Measurements from ENCODE around the gene INTU. TPM values are rescaled to one million over a fixed set of nuclear protein-coding genes. Genes with fewer than 3 reads are reported as not detected.

INTU gene
- total RNA-seq, 1 experiment from 2014 or later, result 2.0 TPM

GRCh38 chr4:127616898-127617297 is 15.9 kb upstream of the INTU start:
- CTCF ChIA-PET, result no interaction called here
- Histone ChIP-seq H3K27me3 (replicated peaks; ENCODE audit: control insufficient read depth, insufficient read depth, low read length) (no peaks in the 10 kb centered on the region), H3K36me3 (ENCODE audit: control insufficient read depth, insufficient read depth, low read length) (no peaks in the 10 kb centered on the region), H3K9me3 (no peaks in the 10 kb centered on the region), H3K4me3 (ENCODE audit: low read depth, low read length) (no peak overlapping the region), H3K4me1 (no peaks in the 10 kb centered on the region)
- TF ChIP-seq, protein P1, sequence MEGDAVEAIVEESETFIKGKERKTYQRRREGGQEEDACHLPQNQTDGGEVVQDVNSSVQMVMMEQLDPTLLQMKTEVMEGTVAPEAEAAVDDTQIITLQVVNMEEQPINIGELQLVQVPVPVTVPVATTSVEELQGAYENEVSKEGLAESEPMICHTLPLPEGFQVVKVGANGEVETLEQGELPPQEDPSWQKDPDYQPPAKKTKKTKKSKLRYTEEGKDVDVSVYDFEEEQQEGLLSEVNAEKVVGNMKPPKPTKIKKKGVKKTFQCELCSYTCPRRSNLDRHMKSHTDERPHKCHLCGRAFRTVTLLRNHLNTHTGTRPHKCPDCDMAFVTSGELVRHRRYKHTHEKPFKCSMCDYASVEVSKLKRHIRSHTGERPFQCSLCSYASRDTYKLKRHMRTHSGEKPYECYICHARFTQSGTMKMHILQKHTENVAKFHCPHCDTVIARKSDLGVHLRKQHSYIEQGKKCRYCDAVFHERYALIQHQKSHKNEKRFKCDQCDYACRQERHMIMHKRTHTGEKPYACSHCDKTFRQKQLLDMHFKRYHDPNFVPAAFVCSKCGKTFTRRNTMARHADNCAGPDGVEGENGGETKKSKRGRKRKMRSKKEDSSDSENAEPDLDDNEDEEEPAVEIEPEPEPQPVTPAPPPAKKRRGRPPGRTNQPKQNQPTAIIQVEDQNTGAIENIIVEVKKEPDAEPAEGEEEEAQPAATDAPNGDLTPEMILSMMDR (IDR thresholded peaks at IDR 0.05; ENCODE audit: insufficient read depth in 1 of 2, low read depth in 1 of 2, low read length in 1 of 2, severe bottlenecking in 1 of 2, unreplicated experiment in 1 of 2), result no peak
- H3K27me3 Mint-ChIP-seq (ENCODE audit: insufficient read depth, unreplicated experiment), result peaks cover 25% of the 10 kb centered on the region
- H3K27ac Mint-ChIP-seq (ENCODE audit: unreplicated experiment), result no peak overlapping the region
- POLR2A ChIA-PET, result no interaction called here
- BruUV-seq (replicated peaks), result no TSS peak
- H3K9me3 Mint-ChIP-seq (ENCODE audit: unreplicated experiment), result no peaks in the 10 kb centered on the region
- no peaks in the 10 kb centered on the region for H3K4me1 Mint-ChIP-seq (ENCODE audit: low read depth, unreplicated experiment)
- H3K4me3 Mint-ChIP-seq (ENCODE audit: unreplicated experiment), result no peak overlapping the region
- intact Hi-C loops (cut with micrococcal nuclease; ENCODE audit: unreplicated experiment), result no loop called here
- DNase-seq, result no peak
- H3K36me3 Mint-ChIP-seq (ENCODE audit: insufficient read depth, unreplicated experiment), result no peaks in the 10 kb centered on the region

DNA sequence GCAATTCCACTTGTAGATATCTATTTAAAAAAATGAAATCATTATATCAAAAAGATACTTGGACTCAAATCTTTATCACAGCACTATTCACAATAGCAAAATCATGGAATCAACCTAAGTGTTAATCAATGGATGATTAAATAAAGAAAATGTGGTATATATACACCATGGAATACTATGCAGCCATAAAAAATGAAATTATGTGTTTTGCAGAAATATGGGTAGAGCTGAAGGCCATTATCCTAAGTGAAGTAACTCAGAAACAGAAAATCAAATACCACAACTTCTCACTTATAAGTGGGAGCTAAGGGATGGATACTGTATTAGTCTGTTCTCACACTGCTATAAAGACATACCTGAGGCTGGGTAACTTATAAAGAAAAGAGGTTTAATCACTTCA is 14.3 kb upstream of the INTU start:
- TF ChIP-seq, protein P1 (IDR thresholded peaks at IDR 0.05; ENCODE audit: insufficient read depth in 1 of 2, low read depth in 1 of 2, low read length in 1 of 2, severe bottlenecking in 1 of 2, unreplicated experiment in 1 of 2), result no peak
- no peaks in the 10 kb centered on the region for H3K36me3 Mint-ChIP-seq (ENCODE audit: insufficient read depth, unreplicated experiment)
- CTCF ChIA-PET, result no interaction called here
- intact Hi-C loops (cut with micrococcal nuclease; ENCODE audit: unreplicated experiment), result no loop called here
- H3K27me3 Mint-ChIP-seq (ENCODE audit: insufficient read depth, unreplicated experiment), result peaks cover 32% of the 10 kb centered on the region
- BruUV-seq (replicated peaks), result no TSS peak
- no peak overlapping the region for H3K27ac Mint-ChIP-seq (ENCODE audit: unreplicated experiment)
- H3K9me3 Mint-ChIP-seq (ENCODE audit: unreplicated experiment), result no peaks in the 10 kb centered on the region
- H3K4me1 Mint-ChIP-seq (ENCODE audit: low read depth, unreplicated experiment), result no peaks in the 10 kb centered on the region
- POLR2A ChIA-PET, result no interaction called here
- Histone ChIP-seq H3K4me1 (no peaks in the 10 kb centered on the region), H3K4me3 (ENCODE audit: low read depth, low read length) (no peak overlapping the region), H3K9me3 (no peaks in the 10 kb centered on the region), H3K36me3 (ENCODE audit: control insufficient read depth, insufficient read depth, low read length) (no peaks in the 10 kb centered on the region), H3K27me3 (replicated peaks; ENCODE audit: control insufficient read depth, insufficient read depth, low read length) (no peaks in the 10 kb centered on the region)
- no peak overlapping the region for H3K4me3 Mint-ChIP-seq (ENCODE audit: unreplicated experiment)
- no peak for DNase-seq

- Mint-ChIP-seq H3K36me3 (ENCODE audit: insufficient read depth, unreplicated experiment) (no peaks in the 10 kb centered on the region), H3K4me3 (ENCODE audit: unreplicated experiment) (peak overlapping the region; percentile 71), H3K27ac (ENCODE audit: unreplicated experiment) (no peak overlapping the region), H3K4me1 (ENCODE audit: low read depth, unreplicated experiment) (no peaks in the 10 kb centered on the region), H3K9me3 (ENCODE audit: unreplicated experiment) (no peaks in the 10 kb centered on the region), H3K27me3 (ENCODE audit: insufficient read depth, unreplicated experiment) (peaks cover 20% of the 10 kb centered on the region)
- DNase-seq, result no peak
- CTCF ChIA-PET, result interaction anchor here (1.3 to 1.7 kb wide), 3 partner anchors 10 to 110 kb away, joined by 3 to 8 read pairs (median 8); partner anchors contain the start of gene INTU
- intact Hi-C loops (cut with micrococcal nuclease; ENCODE audit: unreplicated experiment), result loop anchor here (5.0 kb wide), 1 partner anchor 110 kb away; the partner anchor contains the start of gene SLC25A31
- no TSS peak for BruUV-seq (replicated peaks)
- Histone ChIP-seq H3K9me3 (no peaks in the 10 kb centered on the region), H3K4me3 (ENCODE audit: low read depth, low read length) (peak overlapping the region; percentile 34), H3K4me1 (no peaks in the 10 kb centered on the region), H3K36me3 (ENCODE audit: control insufficient read depth, insufficient read depth, low read length) (no peaks in the 10 kb centered on the region), H3K27me3 (replicated peaks; ENCODE audit: control insufficient read depth, insufficient read depth, low read length) (no peaks in the 10 kb centered on the region)
- TF ChIP-seq, protein P1 (IDR thresholded peaks at IDR 0.05; ENCODE audit: insufficient read depth in 1 of 2, low read depth in 1 of 2, low read length in 1 of 2, severe bottlenecking in 1 of 2, unreplicated experiment in 1 of 2), result no peak
- POLR2A ChIA-PET, result interaction anchor here (0.6 to 1.0 kb wide), 2 partner anchors 10 to 159 kb away, joined by 3 read pairs; partner anchors contain the start of genes HSPA4L and INTU
Measured at GRCh38 chr4:127622621-127622920, 10.2 kb upstream of the INTU start.

Data from Caco-2 (cell line).